T-helper 2 cell (primary cell): ENCODE measurements around the gene CNIH1.
"Not testable (repeated sequence)": the region's sequence is repeated elsewhere in the genome, so short reads cannot be mapped to it uniquely, and the experiment has no call there.

Source experiments
- DNase-seq, 5 experiments: peaks; one replicate each; pipeline versions ENCODE4 v3.0.0 to v3.0.0-alpha.2; 2012 to 2022

Gene CNIH1

GRCh38 chr14:54425537-54426274 is 15.5 kb downstream of the CNIH1 start:
- DNase-seq: no peak

GRCh38 chr14:54425068-54425467 is 16.1 kb downstream of the CNIH1 start:
- no peak for DNase-seq

GRCh38 chr14:54424479-54424901 is 16.7 kb downstream of the CNIH1 start:
- DNase-seq: no peak

- DNase-seq: no peak
These were observed 17.2 kb downstream of the CNIH1 start for GRCh38 chr14:54423991-54424390.

- peak in 1 of 5 experiments; percentile 39 for DNase-seq
These were observed 20.6 kb downstream of the CNIH1 start for GRCh38 chr14:54420478-54421142.

GRCh38 chr14:54411371-54411770 is 29.8 kb downstream of the CNIH1 start:
- no peak for DNase-seq

GRCh38 chr14:54410215-54410614 is 31.0 kb downstream of the CNIH1 start:
- DNase-seq: no peak

DNA sequence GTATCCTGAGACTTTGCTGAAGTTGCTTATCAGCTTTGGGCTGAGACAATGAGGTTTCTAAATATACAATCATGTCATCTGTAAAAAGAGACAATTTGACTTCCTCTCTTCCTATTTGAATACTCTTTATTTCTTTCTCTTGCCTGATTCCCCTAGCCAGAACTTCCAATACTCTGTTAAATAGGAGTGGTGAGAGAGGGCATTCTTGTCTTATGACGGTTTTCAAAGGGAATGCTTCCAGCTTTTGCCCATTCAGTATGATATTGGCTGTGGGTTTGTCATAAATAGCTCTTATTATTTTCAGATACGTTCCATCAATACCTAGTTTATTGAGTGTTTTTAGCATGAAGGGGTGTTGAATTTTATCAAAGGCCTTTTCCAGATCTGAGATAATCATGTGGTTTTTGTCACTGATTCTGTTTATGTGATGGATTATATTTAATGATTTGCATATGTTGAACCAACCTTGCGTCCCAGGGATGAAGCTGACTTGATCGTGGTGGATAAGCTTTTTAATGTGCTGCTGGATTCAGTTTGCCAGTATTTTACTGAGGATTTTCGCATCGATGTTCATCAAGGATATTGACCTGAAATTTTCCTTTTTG is 37.7 kb downstream of the CNIH1 start:
- DNase-seq: not testable (repeated sequence)

DNA sequence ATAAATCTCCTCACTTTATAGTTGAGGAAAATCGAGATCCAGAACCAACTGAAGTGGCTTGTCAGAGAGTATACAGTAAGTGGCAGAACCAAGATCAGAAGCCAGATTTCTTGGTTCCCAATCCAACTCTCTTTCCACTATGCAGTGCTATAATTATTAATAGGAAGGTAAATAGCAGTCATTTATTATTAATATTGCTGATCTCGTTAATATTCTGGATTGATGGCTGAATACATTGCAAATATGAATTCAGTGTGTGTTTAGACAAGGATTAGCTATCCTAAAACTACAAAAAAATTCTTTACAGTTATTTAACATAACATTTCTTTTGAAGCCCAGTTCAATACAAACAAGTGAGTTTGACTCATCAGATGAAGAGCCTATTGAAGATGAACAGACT is 41.6 kb downstream of the CNIH1 start:
- DNase-seq: no peak

DNA sequence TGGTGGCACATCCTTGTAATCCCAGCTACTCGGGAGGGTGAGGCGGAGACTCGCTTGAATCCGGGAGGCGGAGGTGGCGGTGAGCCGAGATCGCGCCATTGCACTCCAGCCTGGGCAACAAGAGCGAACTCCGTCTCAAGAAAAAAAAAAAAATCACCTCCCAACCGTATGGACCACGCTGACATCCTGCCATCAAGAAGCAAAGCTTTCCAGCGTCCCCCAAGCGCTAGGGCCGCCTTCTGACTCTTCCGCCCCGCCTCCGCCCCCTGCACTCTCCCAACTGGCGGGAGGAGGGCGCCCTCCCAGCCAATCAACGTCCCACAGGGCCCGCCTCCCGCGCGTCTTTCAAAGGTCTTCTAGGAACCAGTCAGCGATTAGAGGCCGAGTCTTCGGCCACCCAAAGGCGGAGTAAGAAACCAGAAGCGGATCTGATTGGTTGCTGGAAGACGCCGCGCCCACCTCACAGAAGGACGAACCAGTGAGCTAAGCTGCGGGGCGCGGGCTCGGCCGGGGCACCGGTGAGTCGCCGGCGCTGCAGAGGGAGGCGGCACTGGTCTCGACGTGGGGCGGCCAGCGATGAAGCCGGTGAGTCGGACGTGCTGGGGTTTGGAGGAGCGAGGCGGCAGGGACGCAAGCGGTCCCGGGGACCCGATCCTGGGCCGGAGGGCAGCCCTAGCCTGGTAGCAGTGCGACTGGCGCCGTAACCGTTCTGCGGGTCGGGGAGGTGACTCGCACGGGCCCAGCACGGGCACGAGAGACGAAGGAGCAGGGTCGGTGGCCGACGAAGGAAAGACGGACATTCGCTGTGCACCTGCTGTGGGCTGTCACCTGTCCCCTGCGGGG is 44.5 kb downstream of the CNIH1 start, which contains the start of gene CDKN3:
TSS of gene CDKN3 (plus strand) at position 515 of the 843 bp plus-strand sequence. CDS start at position 577, 62 bp downstream.
- peak; percentile 90 to 99 (median 95) for DNase-seq

- DNase-seq: no peak
These were observed 45.0 kb downstream of the CNIH1 start for GRCh38 chr14:54396183-54396492.

DNA sequence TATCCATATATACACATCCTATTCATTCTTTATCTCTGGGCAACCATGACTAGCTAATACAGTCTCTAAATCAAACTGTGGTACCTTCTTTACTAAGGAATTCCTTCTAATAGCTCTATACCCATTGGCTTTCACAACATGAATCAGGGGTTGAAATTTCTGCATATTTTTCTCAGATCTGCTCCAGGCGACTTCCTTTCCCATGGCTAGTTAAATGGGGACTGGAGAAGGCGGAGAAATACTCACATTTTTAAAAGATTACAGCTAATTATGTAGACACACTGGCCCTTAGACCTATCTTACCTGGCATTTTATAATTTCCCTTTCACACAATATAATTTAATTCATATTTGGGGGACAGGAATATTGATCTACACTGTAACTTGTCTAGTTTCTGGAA is 45.5 kb downstream of the CNIH1 start:
- no peak for DNase-seq

- no peak for DNase-seq
These were observed 45.9 kb downstream of the CNIH1 start for GRCh38 chr14:54395284-54395683.

DNA sequence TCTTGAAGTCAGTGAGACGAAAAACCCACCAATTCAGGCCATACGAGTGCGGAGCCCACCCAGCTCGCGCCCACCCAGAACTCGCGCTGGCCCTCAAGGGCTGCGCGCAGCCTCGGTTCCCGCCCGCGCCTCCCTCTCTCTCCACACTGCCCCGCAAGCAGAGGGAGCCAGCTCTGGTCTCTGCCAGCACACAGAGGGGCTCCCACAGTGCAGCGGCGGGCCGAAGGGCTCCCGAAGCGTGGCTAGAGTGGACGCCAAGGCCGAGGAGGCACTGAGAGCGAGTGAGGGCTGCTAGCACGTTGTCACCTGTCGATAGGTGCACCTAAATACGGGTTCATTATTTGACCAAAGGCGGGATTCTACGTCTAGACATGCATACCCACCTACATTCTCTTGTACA is 46.6 kb downstream of the CNIH1 start:
- DNase-seq: no peak

DNA sequence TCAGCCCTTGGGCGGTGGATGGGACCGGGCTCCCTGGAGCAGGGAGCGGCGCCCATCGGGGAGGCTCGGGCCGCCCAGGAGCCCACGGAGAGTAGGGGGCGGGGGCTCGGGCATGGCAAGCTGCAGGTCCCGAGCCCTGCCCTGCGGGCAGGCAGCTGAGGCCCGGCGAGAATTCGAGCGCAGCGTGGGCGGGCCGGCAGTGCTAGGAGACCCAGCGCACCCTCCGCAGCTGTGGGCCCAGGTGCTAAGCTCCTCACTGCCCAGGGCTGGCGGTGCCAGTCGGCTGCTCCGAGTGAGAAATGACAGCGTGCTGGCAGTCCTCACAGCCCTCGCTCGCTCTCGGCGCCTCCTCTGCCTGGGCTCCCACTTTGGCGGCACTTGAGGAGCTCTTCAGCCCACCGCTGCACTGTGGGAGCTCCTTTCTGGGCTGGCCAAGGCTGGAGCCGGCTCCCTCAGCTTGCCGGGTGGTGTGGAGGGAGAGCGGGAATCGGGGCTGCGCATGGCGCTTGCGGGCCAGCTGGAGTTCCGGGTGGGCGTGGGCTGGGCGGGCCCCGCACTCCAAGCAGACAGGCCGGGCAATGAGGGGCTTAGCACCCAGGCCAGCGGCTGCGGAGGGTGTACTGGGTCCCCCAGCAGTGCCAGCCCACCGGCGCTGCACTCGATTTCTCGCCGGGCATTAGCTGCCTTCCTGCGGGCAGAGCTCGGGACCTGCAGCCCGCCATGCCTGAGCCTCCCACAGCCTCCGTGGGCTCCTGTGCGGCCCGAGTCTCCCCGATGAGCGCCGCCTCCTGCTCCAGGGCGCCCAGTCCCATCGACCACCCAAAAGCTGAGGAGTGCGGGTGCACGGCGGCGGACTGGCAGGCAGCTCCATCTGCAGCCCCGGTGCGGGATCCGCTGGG is 47.9 kb downstream of the CNIH1 start:
- not testable (repeated sequence) for DNase-seq

DNA sequence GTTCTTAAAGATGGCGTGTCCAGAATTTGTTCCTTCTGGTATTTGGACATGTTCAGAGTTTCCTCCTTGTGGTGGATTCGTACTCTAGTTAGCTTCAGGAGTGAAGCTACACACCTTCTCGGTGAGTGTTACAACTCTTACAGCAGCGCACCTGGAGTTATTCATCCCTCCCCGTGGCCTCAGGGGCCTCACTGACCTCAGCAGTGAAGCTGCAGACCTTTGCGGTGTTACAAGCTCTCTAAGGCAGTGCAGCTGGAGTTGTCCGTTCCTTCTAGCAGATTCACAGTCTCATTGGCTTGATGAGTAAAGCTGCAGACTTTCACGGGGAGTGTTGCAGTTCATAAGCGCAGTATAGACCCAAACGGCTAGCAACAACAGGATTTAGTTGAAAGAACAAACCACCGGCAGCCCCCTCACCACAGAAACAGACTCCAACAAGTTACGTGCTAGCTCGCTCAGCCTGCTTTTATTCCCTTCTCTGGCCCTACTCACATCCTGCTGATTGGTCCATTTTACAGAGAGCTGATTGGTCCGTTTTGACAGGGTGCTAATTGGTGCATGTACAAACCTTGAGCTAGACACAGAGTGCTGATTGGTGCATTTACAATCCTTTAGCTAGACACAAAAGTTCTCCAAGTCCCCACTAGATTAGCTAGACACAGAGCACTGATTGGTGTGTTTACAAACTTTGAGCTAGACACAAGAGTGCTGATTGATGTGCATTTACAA is 48.9 kb downstream of the CNIH1 start:
- DNase-seq: no peak

- no peak for DNase-seq
These were observed 53.8 kb downstream of the CNIH1 start for GRCh38 chr14:54387328-54387727.

GRCh38 chr14:54385556-54385955 is 55.6 kb downstream of the CNIH1 start:
- DNase-seq: no peak

DNA sequence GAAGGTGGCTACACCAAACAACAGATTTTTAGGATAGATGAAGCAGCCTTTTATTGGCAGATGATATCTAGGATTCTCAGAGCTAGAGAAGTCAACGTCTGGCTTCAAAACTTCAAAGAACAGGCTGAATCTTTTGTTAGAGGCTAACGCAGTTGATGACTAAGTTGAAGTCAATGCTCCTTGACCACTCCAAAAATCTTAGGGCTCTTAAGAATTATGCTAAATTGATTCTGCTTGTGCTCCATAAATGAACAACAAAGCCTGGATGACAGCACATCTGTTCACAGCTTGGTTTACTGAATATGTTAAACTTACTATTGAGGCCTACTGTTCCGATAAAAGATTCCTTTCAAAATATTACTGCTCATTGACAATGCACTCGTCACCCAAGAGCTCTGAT is 57.3 kb downstream of the CNIH1 start:
- DNase-seq: no peak

- DNase-seq: no peak
These were observed 59.4 kb downstream of the CNIH1 start for GRCh38 chr14:54381821-54382220.

GRCh38 chr14:54380558-54380957 is 60.6 kb downstream of the CNIH1 start:
- not testable (repeated sequence) for DNase-seq
